HG03558 (cell line): ENCODE results near the gene SREBF2.

Source experiments
- ATAC-seq: cut with Tn5 transposase; IDR thresholded peaks from one replicate; pipeline ENCODE4 v1.9.1; 2021; ENCODE audit warnings: moderate number of reproducible peaks; ENCODE audit not compliant: unreplicated experiment; ENCODE audit errors: extremely low read depth

The SREBF2 gene

DNA sequence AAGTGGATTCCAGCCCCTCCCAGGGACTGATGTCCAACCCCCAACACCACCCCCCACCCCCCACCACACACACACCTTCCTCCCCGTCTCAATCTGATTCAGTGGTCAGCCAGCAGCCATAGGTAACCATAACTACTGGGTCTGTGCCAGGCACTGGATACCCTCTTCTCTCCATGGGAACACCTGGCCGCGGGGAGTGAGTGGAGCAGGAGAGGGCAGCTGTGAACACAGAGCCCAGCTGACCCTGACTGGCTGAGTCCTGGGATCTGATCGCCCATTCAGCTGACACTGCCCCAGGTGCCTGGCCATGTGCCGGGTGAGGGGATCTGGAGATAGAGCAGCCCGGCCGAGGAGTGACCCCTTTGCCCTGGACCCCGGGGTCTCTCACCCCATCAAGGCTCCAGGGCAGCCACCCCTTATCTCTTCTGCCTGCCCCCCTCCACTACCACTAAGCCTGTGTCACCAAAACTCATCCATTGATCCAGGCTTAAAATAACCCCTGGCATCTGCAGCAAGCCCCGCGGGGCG is 84.5 kb downstream of the SREBF2 start:
- no peak for ATAC-seq

GRCh38 chr22:41917903-41918791 is 85.2 kb downstream of the SREBF2 start:
- no peak for ATAC-seq

DNA sequence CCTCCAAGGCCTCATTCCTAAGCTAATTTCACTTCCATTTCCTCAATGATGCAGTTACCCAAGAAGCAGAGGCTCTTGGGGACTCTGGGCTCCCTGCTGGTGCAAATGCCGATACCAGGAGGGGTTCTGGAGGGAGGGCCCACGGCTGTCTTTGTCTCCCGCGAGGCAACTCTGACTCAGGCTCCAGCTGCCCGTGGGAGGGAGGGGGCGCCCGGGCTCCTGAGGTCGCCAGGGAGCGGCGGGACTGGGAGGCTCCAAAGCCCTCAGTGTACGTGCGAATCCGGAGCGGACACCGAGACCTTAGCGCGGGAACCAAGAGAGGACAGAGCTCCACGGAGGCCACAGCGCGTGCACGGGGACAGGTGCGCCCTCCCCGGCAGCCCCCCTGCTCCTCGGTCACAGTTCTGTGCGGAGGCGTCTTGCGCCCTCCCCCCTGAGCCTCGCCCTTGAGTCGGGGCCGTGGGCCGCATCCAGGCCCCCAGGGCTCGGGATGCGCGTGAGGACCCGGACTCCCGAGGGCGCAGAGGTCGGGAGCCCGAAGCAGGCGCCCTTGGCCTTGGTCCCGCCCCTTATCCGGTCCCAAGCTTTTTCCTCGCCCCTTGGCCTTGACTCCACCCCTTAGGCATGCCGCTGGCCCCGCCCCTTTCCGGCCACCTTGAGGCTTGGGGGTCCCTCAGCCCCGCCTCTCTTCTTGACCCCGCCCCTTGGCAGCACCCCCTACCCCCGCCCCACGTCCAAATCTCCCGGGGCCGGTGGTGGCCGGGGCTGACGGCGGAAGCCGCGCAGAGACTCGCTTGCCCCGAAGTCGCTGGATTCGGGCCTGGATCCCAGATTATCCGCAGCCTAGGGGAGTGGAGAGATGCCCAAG is 86.7 kb downstream of the SREBF2 start:
- no peak for ATAC-seq

- no peak for ATAC-seq
Observed at GRCh38 chr22:41920271-41920976, 87.5 kb downstream of the SREBF2 start.

GRCh38 chr22:41922328-41922727 is 89.4 kb downstream of the SREBF2 start:
- ATAC-seq: no peak

- no peak for ATAC-seq
Observed at GRCh38 chr22:41922940-41923594, 90.2 kb downstream of the SREBF2 start.

GRCh38 chr22:41923595-41924276 is 90.8 kb downstream of the SREBF2 start:
- no peak for ATAC-seq

DNA sequence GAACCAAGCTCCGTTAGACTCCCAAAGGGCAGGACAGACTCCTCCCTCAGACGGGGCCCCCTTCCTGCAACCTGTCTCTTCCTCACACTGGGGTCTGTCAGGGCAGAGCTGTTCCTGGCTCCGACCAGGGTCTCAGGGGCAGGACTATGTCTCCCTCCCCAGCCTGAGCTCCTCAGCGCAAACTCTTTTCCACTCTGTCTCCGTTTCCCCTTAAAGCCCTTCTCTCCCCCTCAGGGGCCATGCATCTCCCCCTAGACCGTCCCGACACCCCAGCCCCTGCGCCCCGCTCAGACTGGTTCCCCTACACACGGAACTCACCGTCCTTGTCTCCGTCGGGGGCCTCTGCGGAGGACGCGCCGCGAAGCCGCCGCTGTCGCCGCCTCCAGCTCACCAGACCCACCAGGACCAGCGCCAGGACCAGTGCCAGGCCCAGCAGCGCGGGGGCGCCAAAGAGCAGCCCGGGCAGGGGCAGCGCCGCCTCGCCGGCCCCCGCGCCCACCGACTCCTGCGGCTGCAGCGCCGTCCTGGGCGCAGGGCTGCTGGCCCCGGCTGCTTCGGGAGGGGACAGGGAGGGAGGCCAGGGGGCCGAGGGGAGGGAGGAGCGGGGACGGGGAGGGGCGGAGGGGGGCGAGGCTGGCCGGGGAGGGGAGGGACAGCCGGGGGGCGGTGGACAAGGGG is 93.0 kb downstream of the SREBF2 start:
- ATAC-seq: no peak

DNA sequence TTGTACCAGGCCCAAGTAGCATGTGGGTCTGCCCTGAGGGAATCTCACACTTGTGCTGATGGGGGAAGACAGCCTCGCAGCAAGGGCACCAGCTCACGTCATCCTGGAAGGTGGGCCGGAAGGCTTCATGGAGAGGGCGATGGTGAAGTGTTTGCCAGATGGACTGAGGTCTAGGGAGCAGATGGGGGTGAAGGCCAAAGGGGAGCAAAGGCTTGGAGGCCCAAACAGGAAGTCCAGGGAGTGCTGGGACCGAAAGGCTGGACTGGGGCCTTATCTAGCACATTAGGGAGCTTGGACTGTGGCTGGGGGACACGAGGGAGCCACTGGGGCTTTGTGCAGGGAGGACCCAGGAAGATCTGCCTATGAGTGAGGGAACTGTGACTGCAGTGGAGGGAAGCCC is 94.9 kb downstream of the SREBF2 start:
- no peak for ATAC-seq

DNA sequence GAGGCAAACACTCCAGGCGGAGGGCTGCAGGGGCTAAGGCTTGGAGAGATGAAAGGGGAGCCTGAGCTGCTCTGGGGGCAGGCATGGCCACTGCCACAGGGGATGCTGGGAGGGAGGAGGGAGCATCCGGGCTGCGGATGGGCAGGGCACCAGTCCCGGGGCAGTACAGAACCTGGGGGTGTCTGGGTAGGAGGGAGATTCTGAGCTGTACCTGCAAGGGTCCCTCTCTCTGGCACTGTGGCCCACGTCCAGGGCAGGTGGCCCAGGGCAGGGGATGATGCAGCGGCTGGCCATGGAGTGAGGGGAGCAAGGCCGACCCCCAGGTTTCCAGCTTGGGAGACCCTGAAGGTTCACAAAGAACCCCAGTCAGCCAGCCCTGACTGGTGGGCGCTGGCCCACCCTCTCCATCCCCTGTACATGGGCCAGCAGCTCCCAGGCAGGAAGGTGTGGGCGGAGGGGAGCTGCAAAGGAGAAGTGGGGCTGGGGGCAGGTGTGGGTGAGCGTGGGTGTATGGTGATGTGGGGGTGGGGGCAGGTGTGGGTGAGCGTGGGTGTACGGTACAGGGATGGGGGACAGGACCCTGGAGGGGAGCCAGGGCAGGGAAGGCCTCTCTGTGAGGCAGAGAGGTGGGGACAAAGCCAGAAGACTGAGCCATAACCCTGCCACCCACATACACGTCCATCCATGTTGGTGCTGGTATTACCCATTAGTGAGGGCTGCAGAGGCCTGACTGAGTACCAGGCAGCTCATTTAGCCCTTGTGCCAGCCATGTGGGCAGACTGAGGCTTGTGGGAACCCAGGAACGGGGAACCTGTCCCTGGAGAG is 95.9 kb downstream of the SREBF2 start:
- ATAC-seq: no peak

DNA sequence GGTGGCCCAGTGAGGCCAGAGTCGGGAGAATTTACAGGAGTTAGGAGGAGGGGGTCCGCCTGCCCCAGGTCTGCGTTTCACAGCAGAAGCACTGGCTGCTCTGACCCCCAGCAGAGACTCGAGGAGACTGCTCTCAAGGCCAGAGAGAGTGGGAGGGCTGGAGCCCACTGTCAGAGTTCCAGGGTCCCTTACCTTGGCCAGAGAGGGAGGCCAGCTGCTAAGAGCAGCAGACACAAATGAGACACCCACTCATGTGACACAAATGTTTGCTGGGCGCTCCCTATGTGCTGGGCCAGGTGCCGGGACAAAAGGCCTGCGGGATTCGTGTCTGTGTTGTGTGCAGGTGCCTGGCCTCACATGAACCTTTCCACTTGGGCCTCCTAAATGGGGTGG is 96.5 kb downstream of the SREBF2 start:
- no peak for ATAC-seq

DNA sequence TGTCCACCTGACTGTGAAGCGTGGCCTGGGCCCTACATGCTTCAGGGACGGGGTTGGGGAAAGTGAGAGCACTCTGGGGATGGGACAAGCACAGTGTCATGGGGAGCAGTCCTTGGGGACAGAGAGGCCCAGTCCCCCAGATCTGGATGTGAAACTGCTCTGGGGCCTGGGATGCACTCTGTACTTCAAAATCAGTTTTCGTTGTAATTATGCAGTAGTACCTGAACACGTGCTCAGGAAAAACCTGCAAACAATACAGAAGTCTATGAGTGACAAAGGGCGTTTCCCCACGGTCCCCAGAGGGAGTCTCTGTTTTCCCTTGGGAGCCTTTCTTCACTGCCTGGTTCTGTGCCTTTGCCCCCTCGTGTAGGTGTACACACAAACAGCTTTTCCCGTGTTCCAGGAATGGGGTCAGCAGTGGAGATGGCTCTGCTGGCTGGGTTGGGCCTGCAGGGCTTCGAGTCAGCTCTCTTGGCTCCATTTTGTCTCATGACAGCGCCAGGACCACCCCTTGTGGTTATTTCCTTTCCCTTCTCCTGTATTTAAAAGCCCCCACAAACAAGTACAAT is 98.9 kb downstream of the SREBF2 start:
- ATAC-seq: no peak

DNA sequence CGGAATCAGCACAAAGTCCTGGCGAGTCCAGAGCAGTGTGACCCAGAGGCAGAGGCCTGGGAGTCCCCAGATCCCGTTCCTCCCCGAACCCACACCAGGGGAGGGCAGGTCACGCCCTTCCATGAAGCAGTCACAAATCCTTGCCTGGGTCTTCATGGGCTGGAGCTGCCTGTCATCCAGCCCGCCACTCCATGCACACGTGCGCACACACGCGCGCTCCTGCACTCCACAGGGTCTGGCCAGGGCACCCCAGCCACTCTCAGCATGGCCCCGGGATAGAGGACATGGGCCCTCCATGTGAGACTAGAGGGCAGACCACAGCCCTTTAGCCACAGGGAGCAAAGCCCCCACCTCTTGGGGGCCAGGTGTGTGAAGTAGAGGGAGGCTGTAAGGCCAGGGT is 99.4 kb downstream of the SREBF2 start:
- no peak for ATAC-seq

DNA sequence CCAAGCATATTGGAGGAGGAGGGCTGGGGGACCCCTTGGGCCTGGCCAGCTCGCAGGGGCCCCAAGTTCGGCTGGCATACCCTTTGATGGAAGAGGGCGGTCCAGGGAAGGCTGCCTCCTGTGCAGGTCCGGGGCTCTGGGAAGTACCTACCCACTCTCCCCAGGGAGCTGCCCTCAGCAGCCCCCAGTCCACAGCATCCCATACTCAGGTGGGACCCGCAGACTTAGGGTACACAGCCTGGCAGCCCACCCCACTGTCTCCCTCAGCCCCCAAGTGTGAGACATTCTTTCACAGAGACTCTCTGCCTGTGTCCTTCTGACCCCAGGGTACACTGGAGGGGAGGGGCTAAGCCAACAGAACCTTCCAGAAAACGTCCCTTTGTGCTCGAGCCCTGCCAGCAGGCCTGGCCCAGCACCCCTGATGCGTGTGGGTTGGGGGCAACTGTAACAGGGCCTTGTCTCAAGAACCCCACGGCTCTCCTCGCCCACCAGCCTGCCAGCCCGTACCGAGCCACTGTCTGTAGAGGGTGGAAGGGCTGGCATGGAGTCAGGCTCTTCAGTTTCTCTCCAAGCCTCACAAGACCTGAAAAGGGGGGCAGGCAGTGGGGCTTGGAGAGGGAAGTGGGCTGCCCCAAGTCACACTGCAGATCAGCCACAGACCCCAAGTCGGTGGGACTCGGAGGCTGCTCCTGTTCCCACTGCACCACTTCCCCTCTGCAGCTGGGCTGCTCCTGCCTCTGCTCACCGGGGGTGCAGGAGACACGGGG is 100.7 kb downstream of the SREBF2 start:
- ATAC-seq: no peak

GRCh38 chr22:41934284-41935014 is 101.5 kb downstream of the SREBF2 start:
- ATAC-seq: no peak

GRCh38 chr22:41935015-41935351 is 102.1 kb downstream of the SREBF2 start:
- no peak for ATAC-seq
